Measurements from ENCODE around the gene PALM.

GRCh38 chr19:718251-718951, 9.7 kb downstream of the PALM start:
- TF ChIP-seq RAD21 (IDR thresholded peaks at IDR 0.05; ENCODE audit: low read depth) = no peak
- no peak for TF ChIP-seq MAX (IDR thresholded peaks at IDR 0.05)
- TF ChIP-seq CREB1 (IDR thresholded peaks at IDR 0.05; ENCODE audit: low read depth) = no peak
